D721Med (cell line): ENCODE results near the gene AUTS2.

Source experiments
- DNase-seq: peaks from one replicate; pipeline ENCODE4 v3.0.0; 2011; ENCODE audit warnings: low spot score; ENCODE audit not compliant: insufficient read length
- FAIRE-seq: peaks from 2 replicates; lab custom pipeline; 2011; peaks lifted over from hg19 to GRCh38; lab: Jason Lieb, UNC
- CTCF ChIP-seq: IDR thresholded peaks from 2 replicates; pipeline ENCODE4 v1.5.1; 2012; ENCODE audit warnings: mild to moderate bottlenecking, control low read depth; ENCODE audit not compliant: insufficient read depth; ENCODE audit errors: missing control alignments

AUTS2 gene

GRCh38 chr7:69698109-69698825, 100.0 kb downstream of the AUTS2 start:
- DNase-seq = no peak
- FAIRE-seq = no peak
- TF ChIP-seq CTCF = no peak

DNA sequence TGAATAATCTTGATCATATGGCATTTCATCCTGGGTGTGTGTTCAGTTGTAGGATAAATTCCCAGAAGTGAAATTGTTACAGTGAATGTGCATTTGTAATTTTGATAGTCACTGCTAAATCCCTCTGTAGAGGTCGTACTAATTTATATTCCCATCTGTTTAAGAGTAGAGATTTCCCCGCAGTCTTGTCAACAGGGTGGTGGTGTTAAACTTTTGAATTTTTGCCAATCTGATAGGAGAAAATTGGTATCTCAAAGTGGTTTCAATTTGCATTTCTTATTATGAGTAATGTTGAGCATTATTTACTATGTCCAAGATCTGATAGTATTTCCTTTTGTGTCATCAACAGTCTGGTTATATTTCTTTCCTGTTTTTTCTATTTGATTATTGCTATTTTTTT, 101.7 kb downstream of the AUTS2 start:
- TF ChIP-seq CTCF = no peak
- DNase-seq (no peak), FAIRE-seq (no peak)

DNA sequence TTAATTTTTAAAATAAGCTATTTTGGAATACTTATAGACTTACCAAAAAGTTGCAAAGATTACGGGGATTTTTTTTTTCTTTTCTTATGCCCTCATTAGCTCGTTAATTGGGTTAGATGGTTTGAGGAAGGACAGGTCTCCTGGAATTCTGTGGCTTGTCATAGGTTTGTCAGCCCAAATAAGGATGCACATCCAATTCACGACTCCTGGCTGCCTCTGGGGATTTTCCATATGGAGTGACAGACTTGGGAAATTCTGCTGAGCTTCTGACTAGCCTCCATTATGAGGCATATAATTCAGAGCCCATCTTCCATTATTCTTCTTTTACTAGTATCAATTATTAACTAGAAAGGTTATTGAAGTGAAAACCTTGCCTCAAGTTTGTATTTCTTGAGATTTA, 102.1 kb downstream of the AUTS2 start:
- no peak for FAIRE-seq
- DNase-seq = no peak
- no peak for TF ChIP-seq CTCF

DNA sequence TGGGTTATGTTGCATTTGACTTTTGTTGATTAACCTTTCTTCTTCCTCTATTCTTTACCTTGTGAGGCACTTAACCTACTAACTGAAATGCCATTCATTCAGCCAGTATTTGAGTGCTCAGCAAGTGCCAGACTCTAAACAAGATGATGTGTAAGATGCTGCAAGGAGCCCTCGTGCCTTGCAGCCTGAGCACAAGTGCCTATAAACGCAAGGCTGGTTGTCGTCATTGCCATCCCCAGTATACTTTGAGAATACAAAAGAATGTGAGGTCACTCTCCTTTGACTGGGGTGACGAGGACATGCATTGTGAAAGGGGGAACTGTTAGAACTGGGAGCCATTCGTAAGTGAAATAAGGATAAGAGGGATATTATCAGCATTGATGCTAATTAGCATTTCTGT, 103.0 kb downstream of the AUTS2 start:
- TF ChIP-seq CTCF = no peak
- FAIRE-seq = no peak
- no peak for DNase-seq

DNA sequence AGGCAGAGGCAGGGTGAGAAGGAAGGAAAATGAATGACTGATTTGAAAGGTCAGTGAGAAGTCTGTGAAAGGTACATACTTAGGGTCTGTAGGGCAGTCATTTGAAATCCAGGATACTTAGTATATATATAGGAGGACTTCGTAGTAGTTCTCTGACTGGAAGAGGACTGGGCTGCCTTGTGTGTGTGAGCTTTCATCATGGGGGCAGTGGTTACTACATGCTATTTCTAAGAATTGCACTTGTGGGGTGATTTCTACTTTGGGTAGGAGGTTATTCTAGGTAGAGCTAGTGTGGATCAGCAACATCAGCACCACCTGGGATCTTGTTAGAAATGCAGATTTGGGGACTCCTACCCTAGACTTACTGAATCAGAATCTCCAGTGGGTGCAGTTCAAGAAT, 104.1 kb downstream of the AUTS2 start:
- no peak for DNase-seq
- FAIRE-seq = no peak

GRCh38 chr7:69703099-69703498, 104.8 kb downstream of the AUTS2 start:
- FAIRE-seq (no peak), DNase-seq (no peak)
- no peak for TF ChIP-seq CTCF

More for the DNA sequence above, 104.1 kb downstream of the AUTS2 start:
- TF ChIP-seq CTCF = no peak

DNA sequence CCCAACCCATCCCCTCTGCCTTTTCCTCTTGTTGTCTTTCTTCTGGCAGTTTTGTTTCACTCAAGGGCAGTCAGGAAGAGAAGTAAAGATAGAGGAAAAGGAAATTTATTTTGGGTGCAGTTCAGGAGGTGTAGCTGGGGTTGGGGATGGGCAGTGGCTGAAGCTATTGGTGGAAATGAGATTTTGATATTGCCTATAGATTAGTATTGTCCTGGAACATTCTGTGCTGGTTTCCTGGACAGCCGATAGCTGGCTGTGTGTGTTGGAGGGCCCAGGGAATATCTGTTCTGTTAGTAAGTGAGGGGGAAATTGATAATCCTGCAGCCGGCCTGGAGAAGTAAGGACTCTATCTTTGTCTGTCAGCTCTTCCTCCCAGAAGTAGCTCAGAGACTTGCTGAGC, 107.8 kb downstream of the AUTS2 start:
- TF ChIP-seq CTCF = no peak
- FAIRE-seq (no peak), DNase-seq (no peak)
